Fibroblast of the conjunctiva (primary cell): Measurements from ENCODE around the gene STIM1.

Experiments used
- DNase-seq: peaks from one replicate; pipeline ENCODE4 v3.0.0-alpha.2; 2010; ENCODE audit warnings: low read depth

Gene STIM1

DNA sequence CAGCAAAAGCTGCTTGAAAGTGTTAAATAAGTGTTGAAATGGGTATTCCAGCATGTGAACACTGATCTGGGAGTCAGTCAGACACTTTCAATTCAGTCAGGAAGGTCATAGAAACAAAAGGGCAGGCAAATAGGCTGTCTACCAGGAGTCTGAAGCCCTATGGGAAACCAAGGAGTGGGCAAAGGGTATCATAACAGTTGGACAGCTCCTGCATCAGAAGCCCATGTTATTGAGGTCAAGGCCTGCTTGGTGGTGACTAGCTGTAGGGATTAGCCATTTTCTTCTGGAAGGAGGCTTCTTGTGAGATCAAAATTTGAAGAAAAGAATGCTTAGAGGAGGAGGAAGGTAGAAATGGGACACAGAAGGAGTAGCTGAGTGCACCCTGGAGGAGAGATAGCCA, 97.3 kb downstream of the STIM1 start:
- no peak for DNase-seq

- no peak for DNase-seq
Measured at GRCh38 chr11:3953327-3953726, 97.9 kb downstream of the STIM1 start.

DNA sequence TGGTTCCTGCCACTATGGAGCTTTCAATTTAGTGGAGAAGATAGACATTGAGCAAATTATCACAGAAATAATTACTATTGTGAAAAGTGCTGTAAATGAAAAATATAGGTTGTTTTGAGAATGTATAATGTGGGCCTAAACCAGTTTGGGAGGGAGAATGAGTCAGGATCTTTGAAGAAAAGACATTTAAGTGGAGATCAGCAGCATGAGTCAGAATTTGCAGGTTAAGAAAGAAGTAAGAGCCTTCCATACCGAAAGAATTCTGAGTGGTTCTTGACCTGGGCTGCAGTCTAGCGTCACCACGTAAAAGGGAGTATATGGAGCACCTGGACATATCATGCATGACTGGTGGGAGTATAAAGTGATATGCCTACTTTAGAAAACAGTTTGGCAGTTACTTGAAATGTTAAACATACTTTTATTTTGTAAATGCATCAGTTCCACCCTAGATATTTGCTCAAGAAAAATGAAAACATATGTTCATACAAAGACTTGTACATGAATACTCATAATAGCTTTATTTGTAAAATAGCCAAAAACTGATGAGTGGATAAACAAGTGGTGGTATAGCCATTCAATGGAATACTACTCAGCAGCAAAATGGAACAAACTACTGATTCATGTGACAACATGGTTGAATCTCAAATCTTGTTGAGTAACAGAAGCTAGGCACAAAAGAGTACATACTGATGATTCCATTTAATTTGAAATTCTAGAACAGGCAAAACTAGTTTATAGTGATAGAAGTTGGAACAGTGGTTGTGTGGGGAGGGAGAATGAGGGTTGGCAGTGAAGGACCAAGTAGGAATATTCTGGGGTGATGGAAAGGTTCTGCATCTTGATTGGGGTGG, 99.2 kb downstream of the STIM1 start:
- DNase-seq = no peak

DNA sequence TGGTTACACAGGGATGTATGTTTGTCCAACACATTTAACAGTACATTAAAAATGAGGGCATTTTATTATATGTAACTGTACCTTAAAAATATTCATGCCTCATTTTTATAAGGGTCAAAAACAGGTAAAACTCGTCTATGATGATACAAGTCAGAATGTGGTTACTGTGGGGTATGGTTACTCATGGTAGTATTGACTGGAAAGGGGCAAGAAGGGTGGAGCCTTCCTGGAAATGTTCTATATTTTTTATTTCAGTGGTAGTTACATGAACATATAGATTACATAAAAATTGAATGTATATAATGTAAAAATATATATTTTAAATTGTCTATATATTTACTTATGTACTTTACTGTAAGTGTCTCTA, 99.8 kb downstream of the STIM1 start:
- DNase-seq = no peak

- no peak for DNase-seq
Measured at GRCh38 chr11:3956038-3956437, 100.6 kb downstream of the STIM1 start.

- DNase-seq = no peak
Measured at GRCh38 chr11:3956748-3957147, 101.3 kb downstream of the STIM1 start.

DNA sequence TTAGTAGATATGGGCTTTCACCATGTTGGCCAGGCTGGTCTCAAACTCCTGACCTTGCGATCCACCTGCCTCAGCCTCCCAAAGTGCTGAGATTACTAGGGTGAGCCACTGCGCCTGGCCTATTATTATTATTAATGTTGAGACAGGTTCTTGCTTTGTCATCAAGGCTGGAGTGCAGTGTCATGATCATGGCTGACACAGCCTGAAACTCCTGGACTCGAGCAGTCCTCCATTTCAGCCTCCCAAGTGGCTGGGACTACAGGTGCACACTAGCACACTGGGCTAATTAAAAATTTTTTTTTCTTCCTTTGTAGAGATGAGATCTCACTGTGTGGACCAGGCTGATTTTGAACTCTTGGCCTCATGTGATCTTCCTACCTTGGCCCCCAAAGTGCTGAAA, 102.0 kb downstream of the STIM1 start:
- no peak for DNase-seq

- DNase-seq = no peak
Measured at GRCh38 chr11:3958281-3958680, 102.8 kb downstream of the STIM1 start.

- DNase-seq = peak; percentile 34
Measured at GRCh38 chr11:3959015-3959902, 103.8 kb downstream of the STIM1 start.

DNA sequence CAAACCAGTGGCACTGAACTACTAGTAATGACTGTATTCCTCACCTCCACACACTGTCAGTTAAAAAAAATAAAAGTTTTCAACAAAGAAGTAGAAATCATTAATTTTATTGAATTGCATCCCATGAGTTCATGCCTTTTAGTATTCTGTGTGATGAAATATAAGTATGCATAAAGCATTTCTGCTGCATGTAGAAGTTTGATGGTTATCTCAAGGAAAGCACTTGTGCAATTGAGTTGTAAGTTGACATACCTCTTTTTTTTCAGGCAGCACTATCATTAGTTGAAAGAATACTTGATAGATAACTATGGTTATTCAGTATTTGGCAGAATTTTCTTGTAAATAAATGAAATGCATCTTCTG, 104.4 kb downstream of the STIM1 start:
- DNase-seq = no peak

DNA sequence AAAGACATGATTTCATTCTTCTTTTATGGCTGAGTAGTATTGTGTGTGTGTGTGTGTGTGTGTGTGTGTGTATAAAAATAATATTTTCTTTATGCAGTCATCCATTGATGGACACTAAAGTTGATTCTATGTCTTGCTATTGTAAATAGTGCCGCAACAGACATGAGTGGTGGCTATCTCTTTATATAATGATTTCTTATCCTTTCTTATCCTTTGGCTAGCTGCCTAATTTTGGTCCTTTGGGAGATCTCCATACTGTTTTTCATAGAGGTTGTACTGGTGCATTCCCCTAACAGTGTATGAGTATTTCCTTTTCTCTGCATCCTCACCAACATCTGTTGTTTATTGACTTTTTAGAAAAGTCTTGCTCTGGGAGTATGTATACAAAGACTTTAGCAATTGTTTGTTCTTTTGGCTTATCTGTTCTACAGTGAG, 107.0 kb downstream of the STIM1 start:
- peak; percentile 31 for DNase-seq

DNA sequence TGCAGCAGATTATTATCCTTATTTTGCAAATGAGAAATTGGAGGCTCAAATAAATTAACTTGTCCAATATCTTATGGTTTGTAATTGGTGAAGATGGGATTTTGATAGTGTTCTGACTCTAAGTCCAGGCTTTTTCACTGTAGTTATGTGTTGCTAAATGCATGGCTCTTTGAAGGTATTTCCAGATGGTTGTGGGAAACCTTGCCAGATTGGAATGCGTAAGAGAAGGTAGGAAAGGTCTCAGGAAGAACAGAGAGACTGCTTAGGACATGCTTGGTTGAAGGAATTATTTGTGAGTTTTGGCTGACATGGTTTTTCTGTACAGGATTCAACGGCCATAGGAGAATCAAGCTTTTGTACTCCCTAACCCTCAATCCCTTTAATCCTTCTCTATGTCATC, 108.6 kb downstream of the STIM1 start:
- no peak for DNase-seq

- DNase-seq = no peak
Measured at GRCh38 chr11:3964935-3965604, 109.6 kb downstream of the STIM1 start.

- DNase-seq = no peak
Measured at GRCh38 chr11:3967695-3968094, 112.2 kb downstream of the STIM1 start.

DNA sequence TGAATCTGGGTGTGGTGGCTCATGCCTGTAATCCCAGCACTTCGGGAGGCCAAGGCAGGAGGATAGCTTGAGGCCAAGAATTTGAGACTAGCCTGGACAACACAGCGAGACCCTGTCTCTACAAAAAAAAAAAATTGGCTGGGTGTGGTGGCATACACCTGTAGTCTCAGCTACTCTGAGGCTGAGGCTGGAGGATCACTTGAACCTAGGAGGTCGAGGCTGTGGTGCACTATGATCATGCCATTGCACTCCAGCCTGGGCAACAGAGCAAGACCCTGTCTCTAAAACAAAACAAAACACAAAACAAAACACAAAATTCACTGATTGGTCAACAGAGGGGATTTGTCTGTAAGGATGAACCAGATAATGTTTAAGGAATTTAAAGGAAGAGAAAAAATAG, 113.7 kb downstream of the STIM1 start:
- DNase-seq = no peak

GRCh38 chr11:3969613-3970012, 114.1 kb downstream of the STIM1 start:
- no peak for DNase-seq

DNA sequence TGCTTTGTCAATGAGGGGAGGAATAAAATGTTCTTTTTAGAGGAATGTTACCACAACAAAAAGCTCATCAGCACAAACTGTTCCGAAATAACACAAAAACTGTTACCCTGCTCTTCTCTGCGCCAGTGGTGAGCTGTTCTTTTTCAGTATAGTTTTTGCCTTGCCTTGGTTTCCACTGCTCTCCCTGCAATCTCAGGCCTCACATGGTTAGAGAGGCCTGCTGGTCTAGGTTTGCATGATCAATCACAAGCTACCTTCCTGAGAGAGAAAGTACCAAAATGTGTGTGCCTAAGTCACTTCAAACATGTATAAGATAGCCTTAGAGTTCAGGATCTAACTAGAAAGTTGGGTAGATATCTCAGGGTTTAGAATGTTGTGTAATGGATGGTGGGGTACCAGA, 114.6 kb downstream of the STIM1 start:
- DNase-seq = no peak

DNA sequence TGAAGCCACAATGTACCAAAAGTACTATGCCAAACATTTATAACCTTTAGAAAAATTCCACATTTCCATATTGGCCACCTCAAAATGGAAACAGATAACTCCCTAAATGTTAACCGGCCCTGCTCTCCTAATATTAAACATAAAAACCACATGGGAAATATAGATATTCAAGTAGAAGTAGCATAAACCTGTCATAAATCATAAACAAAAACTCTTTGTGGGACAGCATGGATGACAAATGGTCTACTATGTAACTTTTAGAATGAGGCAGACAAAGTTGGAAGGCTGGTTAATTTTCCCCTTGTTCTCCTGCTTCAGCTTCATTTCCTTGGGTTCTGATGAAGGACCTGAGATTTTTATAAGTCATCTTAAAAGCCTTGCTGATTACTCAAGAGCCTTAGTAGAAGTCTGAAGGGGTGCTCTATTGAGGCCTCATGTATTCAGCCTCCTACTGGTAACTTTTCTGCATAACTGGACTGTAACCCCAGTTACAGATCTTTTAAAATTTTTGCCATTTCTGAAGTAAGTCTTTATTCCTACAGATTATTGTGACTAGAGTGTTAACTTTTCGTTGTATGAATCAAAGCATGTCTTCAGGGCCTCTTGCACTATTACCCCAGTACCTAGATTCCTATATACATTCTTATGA, 116.4 kb downstream of the STIM1 start:
- no peak for DNase-seq

DNA sequence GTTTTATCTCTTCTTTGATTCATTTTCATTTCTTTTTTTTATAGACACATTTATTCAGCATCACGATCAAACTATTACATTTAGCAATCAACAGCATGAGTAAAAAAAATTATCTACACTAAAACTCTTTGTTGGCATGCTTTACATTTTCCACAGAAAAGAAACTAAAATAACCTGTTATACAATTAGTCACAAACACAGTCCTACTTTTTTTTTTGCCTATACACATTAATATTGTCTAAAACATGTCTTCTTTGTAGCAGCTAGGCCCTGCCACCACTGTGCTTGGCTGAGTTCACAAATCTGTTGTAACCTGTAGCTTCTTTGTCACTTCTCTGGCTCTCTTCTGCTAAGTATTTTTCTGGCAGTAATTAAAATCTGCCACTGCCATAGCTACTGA, 117.0 kb downstream of the STIM1 start:
- no peak for DNase-seq

DNA sequence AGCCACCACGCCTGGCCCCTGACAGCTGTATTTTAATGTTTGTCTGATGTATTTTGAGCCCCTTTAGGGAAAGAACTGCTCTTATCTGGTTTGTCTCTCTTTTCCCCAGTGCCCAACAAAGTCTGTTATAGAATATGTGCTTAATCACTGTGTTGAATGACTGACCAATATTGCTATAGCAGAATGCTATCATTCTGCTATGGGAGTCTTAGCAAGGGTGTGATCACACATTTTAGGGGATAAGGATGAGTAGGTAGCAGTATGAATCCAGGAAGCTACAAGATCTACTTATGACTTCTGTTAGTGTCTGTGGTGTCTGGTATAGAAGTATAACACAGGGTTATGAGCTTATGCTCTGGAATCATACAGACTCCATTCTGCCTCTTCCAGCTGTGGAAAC, 121.6 kb downstream of the STIM1 start:
- DNase-seq = no peak

GRCh38 chr11:3981084-3981633, 125.7 kb downstream of the STIM1 start:
- DNase-seq = no peak

DNA sequence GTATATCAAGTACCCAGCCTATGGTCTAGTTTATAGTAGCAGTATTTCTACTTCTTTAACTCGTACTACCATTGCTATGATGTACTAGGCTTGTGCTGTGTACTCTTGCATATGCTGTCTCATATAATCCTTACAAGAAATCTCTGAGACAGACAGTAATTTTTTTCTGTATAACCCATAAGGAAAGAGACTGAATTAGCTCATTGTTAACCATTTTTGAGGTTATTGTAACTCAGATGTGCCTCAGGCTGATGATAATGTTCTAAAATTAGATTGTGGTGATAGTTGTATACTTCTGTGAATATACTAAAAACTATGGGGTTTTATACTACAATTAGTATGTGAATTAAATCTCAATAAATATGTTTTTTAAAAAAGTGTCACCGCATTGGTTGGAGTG, 127.0 kb downstream of the STIM1 start:
- no peak for DNase-seq
